ENCODE results near the gene EDA.

- no peak for TF ChIP-seq CTCF (IDR thresholded peaks at IDR 0.05)
- no peak for TF ChIP-seq POLR2A (IDR thresholded peaks at IDR 0.05)
Observed at GRCh38 chrX:70052895-70053615, 437.1 kb downstream of the EDA start.
